Adipose tissue (tissue), 3 donors: ENCODE results near the gene ZNF189. TPM values are rescaled to one million over a fixed set of nuclear protein-coding genes. Genes with fewer than 3 reads are reported as not detected.
A peak's percentile ranks its signal among the peaks of the same experiment; 100 is the strongest.

Source experiments
- H3K27ac ChIP-seq: one replicate; pipeline ENCODE4 v1.5.1; 2013; ENCODE audit warnings: low read depth, low read length
- WGBS, 3 donors: extraction: QIAGEN DNeasy Blood & Tissue Kit; methylation state at CpG; one replicate each; pipeline ENCODE4 v1.1.7; 2013; 5-methylcytosine and 5-hydroxymethylcytosine counted together
- polyA plus RNA-seq, 3 donors: library from polyadenylated mRNA; stranded (reverse); fragments of 200-250 nt; gene quantifications; one replicate each; pipeline ENCODE4 v1.2.3, GENCODE V29; 2013
- donor health status: healthy with polysubstance abuse.
- donor health status: Bipolar disorder and iron deficiency.
- donor health status: healthy.

The ZNF189 gene
- polyA plus RNA-seq: 10 to 100 TPM in 1 of 3 donors, 1 to 10 TPM in 2; 7.9 to 14.2 (median 8.4) TPM

- H3K27ac ChIP-seq: peak within 1 kb of the TSS; percentile 61
- 0% methylated on average over 44 of the region's 44 CpGs for WGBS, 3 donors
Measured at GRCh38 chr9:101398068-101398929, at the start of gene ZNF189, which contains the start of gene MRPL50. TSS of gene ZNF189 (plus strand) at chr9:101398851. CDS start at chr9:101399157, 306 bp downstream. TSS of gene MRPL50 (minus strand) at chr9:101398618. CDS start at chr9:101398592, 26 bp downstream.

- no peak overlapping the region for H3K27ac ChIP-seq
- 77 to 84% (median 83%) methylated on average over 1 of the region's 1 CpG for WGBS, 3 donors
Measured at GRCh38 chr9:101350285-101350684, 48.4 kb upstream of the ZNF189 start.

- WGBS, 3 donors: 80 to 85% (median 84%) methylated on average over 6 of the region's 6 CpGs
- no peak overlapping the region for H3K27ac ChIP-seq
Measured at GRCh38 chr9:101352892-101353463, 45.7 kb upstream of the ZNF189 start.

GRCh38 chr9:101353683-101354082 lies 45.0 kb upstream of the ZNF189 start:
- WGBS, 3 donors: 83 to 92% (median 85%) methylated on average over 2 of the region's 2 CpGs
- H3K27ac ChIP-seq: no peak overlapping the region

GRCh38 chr9:101354143-101354764 lies 44.4 kb upstream of the ZNF189 start:
- H3K27ac ChIP-seq: no peak overlapping the region
- 85 to 95% (median 89%) methylated on average over 5 of the region's 5 CpGs for WGBS, 3 donors

- WGBS, 3 donors: 66 to 75% (median 72%) methylated on average over 7 of the region's 7 CpGs
Measured at GRCh38 chr9:101354765-101355708, 43.6 kb upstream of the ZNF189 start.

GRCh38 chr9:101356619-101357018 lies 42.0 kb upstream of the ZNF189 start:
- H3K27ac ChIP-seq: no peak overlapping the region
- WGBS, 3 donors: 40 to 50% (median 45%) methylated on average over 1 of the region's 1 CpG

More at GRCh38 chr9:101354765-101355708, 43.6 kb upstream of the ZNF189 start:
- H3K27ac ChIP-seq: no peak overlapping the region

DNA sequence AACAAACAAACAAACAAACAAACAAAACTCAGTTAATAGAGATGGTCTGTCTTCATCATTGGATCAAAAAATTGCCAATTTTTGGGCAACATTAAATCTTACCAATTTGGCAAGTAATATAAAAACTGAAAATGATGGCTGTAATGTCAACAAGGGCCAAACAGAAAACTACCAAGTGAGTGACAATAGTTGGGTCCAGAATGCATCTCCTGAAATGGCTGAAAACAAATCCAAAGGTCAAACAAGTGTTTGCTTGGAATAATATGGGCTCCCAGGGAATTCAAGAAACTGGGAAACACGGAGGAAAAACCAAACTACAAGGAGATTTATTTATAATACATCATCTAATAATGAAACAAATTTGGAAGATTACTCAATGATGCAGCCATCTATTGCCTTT lies 39.0 kb upstream of the ZNF189 start:
- no peak overlapping the region for H3K27ac ChIP-seq
- 57 to 80% (median 60%) methylated on average over 1 of the region's 1 CpG for WGBS, 3 donors

DNA sequence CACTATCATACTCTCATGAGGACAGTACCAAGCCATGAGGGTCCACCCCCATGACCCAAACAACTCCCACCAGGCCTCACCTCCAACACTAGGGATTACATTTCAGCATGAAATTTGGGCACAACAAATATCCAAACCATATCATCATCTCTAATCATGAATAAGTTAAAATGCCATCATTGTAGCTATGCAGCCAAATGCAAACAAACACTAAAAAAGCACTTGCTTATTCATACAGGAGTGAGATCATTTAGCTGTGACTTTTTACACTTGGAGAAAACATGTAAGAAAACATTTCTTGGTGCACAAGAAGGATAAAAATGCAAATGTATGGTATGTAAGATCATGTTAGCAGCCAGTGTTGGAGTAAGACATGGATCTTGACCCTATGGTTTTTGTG lies 38.0 kb upstream of the ZNF189 start:
- no peak overlapping the region for H3K27ac ChIP-seq

DNA sequence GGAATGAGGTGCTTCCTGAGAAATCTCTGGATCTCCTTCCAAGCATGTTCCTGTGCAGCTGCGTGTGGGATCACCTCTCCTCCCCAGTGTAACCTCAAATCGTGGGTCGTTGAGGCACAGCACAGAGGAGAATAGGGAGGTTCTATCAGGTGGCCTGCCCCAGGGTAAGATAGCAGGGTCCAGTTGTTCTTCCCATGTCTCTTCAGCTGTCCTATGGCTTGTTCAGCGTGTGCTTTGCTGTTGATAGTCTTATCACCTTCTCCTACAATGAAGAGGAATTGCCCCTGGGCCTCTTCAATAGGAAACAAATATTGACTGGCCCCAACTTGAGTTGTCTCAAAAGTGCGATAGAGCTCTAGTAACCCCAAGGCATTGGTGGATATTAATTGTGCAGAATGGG lies 36.2 kb upstream of the ZNF189 start:
- H3K27ac ChIP-seq: no peak overlapping the region
- 80 to 81% (median 80%) methylated on average over 5 of the region's 5 CpGs for WGBS, 3 donors

GRCh38 chr9:101365181-101365580 lies 33.5 kb upstream of the ZNF189 start:
- H3K27ac ChIP-seq: no peak overlapping the region

- WGBS, 3 donors: 33 to 73% (median 61%) methylated on average over 5 of the region's 5 CpGs
- no peak overlapping the region for H3K27ac ChIP-seq
Measured at GRCh38 chr9:101366038-101366756, 32.5 kb upstream of the ZNF189 start.

DNA sequence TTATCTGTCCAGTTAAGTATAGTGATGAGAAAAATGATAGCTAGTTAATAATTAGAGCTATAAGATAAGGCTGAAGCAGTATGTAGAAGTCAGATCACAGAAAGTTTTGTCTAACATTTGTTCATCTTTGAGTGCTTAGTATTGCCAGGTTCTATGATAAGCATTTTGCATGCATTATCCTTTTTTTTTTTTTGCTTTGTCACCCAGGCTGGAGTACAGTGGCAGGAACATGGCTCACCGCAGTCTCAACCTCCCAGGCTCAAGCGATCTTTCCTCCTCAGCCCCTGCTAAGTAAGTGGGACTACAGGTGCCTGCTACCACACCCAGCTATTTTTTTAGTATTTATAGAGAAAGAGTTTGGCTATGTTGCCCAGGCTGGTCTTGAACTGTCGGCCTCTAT lies 31.3 kb upstream of the ZNF189 start:
- no peak overlapping the region for H3K27ac ChIP-seq
- 94% methylated on average over 3 of the region's 3 CpGs for WGBS, 3 donors

- H3K27ac ChIP-seq: no peak overlapping the region
- 91 to 95% (median 93%) methylated on average over 2 of the region's 2 CpGs for WGBS, 3 donors
Measured at GRCh38 chr9:101369286-101369685, 29.4 kb upstream of the ZNF189 start.

DNA sequence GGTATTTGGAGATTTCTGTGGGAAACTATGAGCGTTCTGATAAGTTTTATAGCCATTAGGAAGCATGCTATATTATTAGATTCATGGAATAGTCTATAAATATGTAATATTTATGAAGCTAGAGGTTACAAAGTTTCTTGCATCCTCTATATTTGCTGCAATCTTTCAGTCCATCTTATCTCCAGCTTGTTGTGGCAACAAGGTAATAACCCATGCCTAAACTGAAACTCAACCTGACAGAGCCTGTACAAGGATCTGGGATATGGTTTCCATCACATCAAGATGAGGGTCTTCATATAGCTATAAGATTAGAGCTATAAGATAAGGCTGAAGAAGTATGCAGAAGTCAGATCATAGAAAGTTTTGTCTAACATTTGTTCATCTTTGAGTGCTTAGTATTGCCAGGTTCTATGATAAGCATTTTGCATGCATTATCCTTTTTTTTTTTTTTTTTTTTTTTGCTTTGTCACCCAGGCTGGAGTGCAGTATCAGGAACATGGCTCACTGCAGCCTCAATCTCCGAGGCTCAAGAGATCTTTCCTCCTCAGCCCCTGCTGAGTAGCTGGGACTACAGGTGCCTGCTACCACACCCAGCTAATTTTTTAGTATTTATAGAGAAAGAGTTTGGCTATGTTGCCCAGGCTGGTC lies 28.6 kb upstream of the ZNF189 start:
- 80 to 84% (median 80%) methylated on average over 2 of the region's 2 CpGs for WGBS, 3 donors

DNA sequence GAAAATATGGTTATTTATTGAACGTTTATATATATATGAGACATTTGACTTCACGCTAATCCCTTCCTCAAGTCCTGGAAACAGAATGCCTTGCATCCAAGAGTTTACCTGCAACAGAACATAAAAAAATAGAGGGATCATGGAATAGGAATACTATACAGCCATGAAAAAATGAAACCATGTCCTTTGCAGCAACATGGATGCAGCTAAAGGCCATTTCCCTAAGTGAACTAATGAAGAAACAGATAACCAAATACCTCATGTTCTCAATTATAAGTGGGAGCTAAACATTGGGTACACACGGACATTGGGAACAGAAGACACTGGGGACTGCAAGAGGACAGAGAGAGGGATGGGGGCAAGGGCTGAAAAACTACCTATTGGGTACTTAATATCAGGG lies 26.8 kb upstream of the ZNF189 start:
- H3K27ac ChIP-seq: no peak overlapping the region
- 93 to 95% (median 94%) methylated on average over 3 of the region's 3 CpGs for WGBS, 3 donors

More for the DNA sequence above, 28.6 kb upstream of the ZNF189 start:
- H3K27ac ChIP-seq: no peak overlapping the region
